PC-9 (cell line): ENCODE measurements around the gene ALKBH4. TPM values are rescaled to one million over a fixed set of nuclear protein-coding genes. Genes with fewer than 3 reads are reported as not detected.
A peak's percentile ranks its signal among the peaks of the same experiment; 100 is the strongest.

Experiments
- BruUV-seq: library from RNA; stranded (reverse); fragments of 400-500 nt; replicated peaks from 2 replicates; lab custom pipeline; 2021; lab: Mats Ljungman, UMichigan
- CTCF ChIA-PET: fragments of 300-600 bp; sonication (Branson Sonifier 250); formaldehyde crosslinking; loops from one replicate; lab custom pipeline; 2022; ENCODE audit warnings: antibody characterized with exemption; lab: Charles Lee
- POLR2A ChIA-PET: fragments of 300-600 bp; sonication (Branson Sonifier 250); formaldehyde crosslinking; loops from one replicate; lab custom pipeline; 2022; ENCODE audit warnings: antibody characterized with exemption; ENCODE audit not compliant: unreplicated experiment; lab: Charles Lee
- DNase-seq, 2 experiments: peaks; one replicate each; pipeline versions ENCODE4 v3.0.0 to v3.0.0-alpha.2; 2015 to 2022; ENCODE audit warnings: mixed read lengths in 1 of 2
- H2AFZ ChIP-seq: fragments of 200-600 bp; sonication (generic); 2 replicates; pipeline ENCODE4 v1.8.1; 2017; ENCODE audit warnings: antibody characterized with exemption
- H3F3A ChIP-seq: fragments of 200-600 bp; sonication (generic); 2 replicates; pipeline ENCODE4 v1.8.1; 2017; ENCODE audit warnings: antibody characterized with exemption, mild to moderate bottlenecking, low read depth; ENCODE audit not compliant: insufficient read depth
- H3K27ac ChIP-seq: fragments of 200-600 bp; sonication (generic); 2 replicates; pipeline ENCODE4 v1.6.1; 2016; ENCODE audit warnings: mixed run types
- H3K27me3 ChIP-seq: fragments of 200-600 bp; sonication (generic); 2 replicates; pipeline ENCODE4 v1.6.1; 2016; ENCODE audit warnings: low read depth, mixed run types; ENCODE audit not compliant: insufficient read depth
- H3K36me3 ChIP-seq: fragments of 200-600 bp; sonication (generic); 2 replicates; pipeline ENCODE4 v1.6.1; 2016; ENCODE audit warnings: low read depth, mixed run types
- H3K4me1 ChIP-seq: fragments of 200-600 bp; sonication (generic); replicated peaks from 2 replicates; pipeline ENCODE4 v1.6.1; 2016; ENCODE audit warnings: mixed run types; ENCODE audit not compliant: insufficient read depth
- H3K4me2 ChIP-seq: fragments of 200-600 bp; sonication (generic); 2 replicates; pipeline ENCODE4 v1.6.1; 2017; ENCODE audit warnings: mixed run types
- H3K4me3 ChIP-seq: fragments of 200-600 bp; sonication (generic); 2 replicates; pipeline ENCODE4 v1.6.1; 2016; ENCODE audit warnings: mixed run types
- H3K79me2 ChIP-seq: fragments of 200-600 bp; sonication (generic); 2 replicates; pipeline ENCODE4 v1.6.1; 2017; ENCODE audit warnings: low read depth, mixed run types
- H3K9me2 ChIP-seq: fragments of 200-600 bp; sonication (generic); 2 replicates; pipeline ENCODE4 v1.8.1; 2017; ENCODE audit warnings: mild to moderate bottlenecking; ENCODE audit not compliant: insufficient read depth
- H3K9me3 ChIP-seq: fragments of 200-600 bp; sonication (generic); 2 replicates; pipeline ENCODE4 v1.8.1; 2016; ENCODE audit warnings: low read depth; ENCODE audit not compliant: insufficient read depth
- H4K20me1 ChIP-seq: fragments of 200-600 bp; sonication (generic); 2 replicates; pipeline ENCODE4 v1.8.1; 2017; ENCODE audit not compliant: insufficient read depth
- CTCF ChIP-seq: fragments of 200-600 bp; sonication (generic); conservative IDR thresholded peaks from 2 replicates; pipeline ENCODE4 v1.6.1; 2017; ENCODE audit warnings: mixed run types, antibody characterized with exemption, mild to moderate bottlenecking, moderate library complexity
- EZH2 ChIP-seq: fragments of 200-600 bp; sonication (generic); IDR thresholded peaks from 2 replicates; pipeline ENCODE4 v1.8.0; 2017; ENCODE audit warnings: antibody characterized with exemption, low read depth
- intact Hi-C: fragments of 100-400 bp; cut with micrococcal nuclease; formaldehyde crosslinking; loops from one replicate; pipeline ENCODE4 v1.10.0; 2022; ENCODE audit not compliant: unreplicated experiment
- total RNA-seq: library from RNA; stranded (reverse); gene quantifications from 2 replicates; pipeline ENCODE4 v1.2.3, GENCODE V29; 2021

Gene ALKBH4
- total RNA-seq, 1 experiment from 2014 or later = 10.9 TPM

GRCh38 chr7:102424129-102424551 is 40.5 kb downstream of the ALKBH4 start:
- no peak overlapping the region for H3K4me2 ChIP-seq
- DNase-seq = no peak
- no peak overlapping the region for H3K27ac ChIP-seq
- no peaks in the 10 kb centered on the region; the same call in 1 of the 2 replicates for H4K20me1 ChIP-seq
- peaks cover 11% of the 10 kb centered on the region for H3K4me1 ChIP-seq
- no peak overlapping the region for H2AFZ ChIP-seq
- no peaks in the 10 kb centered on the region for H3K9me3 ChIP-seq
- CTCF ChIA-PET = no interaction called here
- H3K79me2 ChIP-seq = no peaks in the 10 kb centered on the region
- POLR2A ChIA-PET = no interaction called here
- H3K9me2 ChIP-seq = no peaks in the 10 kb centered on the region
- intact Hi-C loops = no loop called here
- H3K4me3 ChIP-seq = no peak overlapping the region
- TF ChIP-seq CTCF (no peak), EZH2 (no peak)
- no peaks in the 10 kb centered on the region for H3K27me3 ChIP-seq
- H3F3A ChIP-seq = no peaks in the 10 kb centered on the region
- BruUV-seq = no TSS peak
- H3K36me3 ChIP-seq = peaks cover 3% of the 10 kb centered on the region

GRCh38 chr7:102421706-102422240 is 42.9 kb downstream of the ALKBH4 start:
- H3K4me3 ChIP-seq = no peak overlapping the region
- TF ChIP-seq CTCF (no peak), EZH2 (no peak)
- no TSS peak for BruUV-seq
- no peaks in the 10 kb centered on the region for H3K9me3 ChIP-seq
- H3K27ac ChIP-seq = no peak overlapping the region
- ChIA-PET CTCF (interaction anchor here (0.6 kb wide), 1 partner anchor 142 kb away, joined by 3 read pairs; no protein-coding TSS in a partner anchor), POLR2A (no interaction called here)
- H4K20me1 ChIP-seq = no peaks in the 10 kb centered on the region
- H3K79me2 ChIP-seq = no peaks in the 10 kb centered on the region
- DNase-seq = no peak
- intact Hi-C loops = no loop called here
- H3K9me2 ChIP-seq = no peaks in the 10 kb centered on the region
- 0 out of 2 replicates have a peak overlapping the region, but pooled peaks have one; percentile 28 for H3K4me2 ChIP-seq
- no peaks in the 10 kb centered on the region for H3K27me3 ChIP-seq
- H3K4me1 ChIP-seq = peaks cover 11% of the 10 kb centered on the region
- no peak overlapping the region for H2AFZ ChIP-seq
- H3F3A ChIP-seq = no peaks in the 10 kb centered on the region
- H3K36me3 ChIP-seq = peaks cover 3% of the 10 kb centered on the region

GRCh38 chr7:102418592-102418991 is 46.1 kb downstream of the ALKBH4 start:
- TF ChIP-seq CTCF = no peak
- TF ChIP-seq EZH2 = no peak
- BruUV-seq = no TSS peak
- Histone ChIP-seq H3K27me3 (no peaks in the 10 kb centered on the region), H2AFZ (no peak overlapping the region), H4K20me1 (no peaks in the 10 kb centered on the region), H3K9me2 (no peaks in the 10 kb centered on the region), H3K4me3 (no peak overlapping the region), H3K4me1 (peaks cover 11% of the 10 kb centered on the region), H3K36me3 (peaks cover 10% of the 10 kb centered on the region; the same call in 1 of the 2 replicates), H3K4me2 (no peak overlapping the region), H3K9me3 (no peaks in the 10 kb centered on the region), H3F3A (no peaks in the 10 kb centered on the region), H3K79me2 (no peaks in the 10 kb centered on the region), H3K27ac (no peak overlapping the region)
- POLR2A ChIA-PET = no interaction called here
- intact Hi-C loops = no loop called here
- DNase-seq = no peak
- CTCF ChIA-PET = interaction anchor here (0.5 kb wide), 1 partner anchor 539 kb away, joined by 3 read pairs; no protein-coding TSS in a partner anchor
